Measurements from ENCODE around the gene ST3GAL5.
"Not testable (repeated sequence)": the region's sequence is repeated elsewhere in the genome, so short reads cannot be mapped to it uniquely, and the experiment has no call there.

ST3GAL5 gene

GRCh38 chr2:85838181-85838580 lies 50.6 kb downstream of the ST3GAL5 start:
- in situ Hi-C loops (cut with MboI; ENCODE audit: low sequenced_read_pairs), result no loop called here
- Histone ChIP-seq H3K36me3 (replicated peaks) (no peaks in the 10 kb centered on the region), H3K4me3 (no peak overlapping the region), H3K27me3 (ENCODE audit: low read depth) (peaks cover 4% of the 10 kb centered on the region; the same call in 1 of the 2 replicates), H3K9me3 (no peaks in the 10 kb centered on the region), H3K4me1 (no peaks in the 10 kb centered on the region)
- DNase-seq (ENCODE audit: low spot score in 2 of 2), result no peak

- Histone ChIP-seq H3K36me3 (replicated peaks) (no peaks in the 10 kb centered on the region), H3K4me1 (no peaks in the 10 kb centered on the region), H3K27me3 (ENCODE audit: low read depth) (peaks cover 4% of the 10 kb centered on the region; the same call in 1 of the 2 replicates), H3K4me3 (no peak overlapping the region), H3K9me3 (no peaks in the 10 kb centered on the region)
- DNase-seq (ENCODE audit: low spot score in 2 of 2), result no peak
- in situ Hi-C loops (cut with MboI; ENCODE audit: low sequenced_read_pairs), result no loop called here
Measured at GRCh38 chr2:85834466-85834865, 54.3 kb downstream of the ST3GAL5 start.

- Histone ChIP-seq H3K4me1 (no peaks in the 10 kb centered on the region), H3K9me3 (no peaks in the 10 kb centered on the region), H3K36me3 (replicated peaks) (no peaks in the 10 kb centered on the region), H3K4me3 (no peak overlapping the region), H3K27me3 (ENCODE audit: low read depth) (peaks cover 4% of the 10 kb centered on the region; the same call in 1 of the 2 replicates)
- in situ Hi-C loops (cut with MboI; ENCODE audit: low sequenced_read_pairs), result no loop called here
- no peak for DNase-seq (ENCODE audit: low spot score in 2 of 2)
Measured at GRCh38 chr2:85831735-85832134, 57.1 kb downstream of the ST3GAL5 start.

- in situ Hi-C loops (cut with MboI; ENCODE audit: low sequenced_read_pairs), result no loop called here
- H3K36me3 ChIP-seq (replicated peaks), result no peaks in the 10 kb centered on the region
- no peaks in the 10 kb centered on the region for H3K9me3 ChIP-seq
- no peaks in the 10 kb centered on the region for H3K4me1 ChIP-seq
- peaks cover 4% of the 10 kb centered on the region; the same call in 1 of the 2 replicates for H3K27me3 ChIP-seq (ENCODE audit: low read depth)
- no peak for DNase-seq (ENCODE audit: low spot score in 2 of 2)
- H3K4me3 ChIP-seq, result no peak overlapping the region
Measured at GRCh38 chr2:85830645-85831044, 58.1 kb downstream of the ST3GAL5 start.

- not testable (repeated sequence) for H3K36me3 ChIP-seq (replicated peaks); H3K9me3 ChIP-seq; H3K4me1 ChIP-seq; H3K4me3 ChIP-seq; DNase-seq (ENCODE audit: low spot score in 2 of 2)
- H3K27me3 ChIP-seq (ENCODE audit: low read depth), result peaks cover 11% of the 10 kb centered on the region
- in situ Hi-C loops (cut with MboI; ENCODE audit: low sequenced_read_pairs), result loop anchor here (10.0 kb wide), 2 partner anchors 195 to 245 kb away; no protein-coding TSS in a partner anchor
Measured at GRCh38 chr2:85829394-85829793, 59.4 kb downstream of the ST3GAL5 start.

GRCh38 chr2:85828725-85829124 lies 60.1 kb downstream of the ST3GAL5 start:
- Histone ChIP-seq H3K9me3 (no peaks in the 10 kb centered on the region), H3K4me1 (no peaks in the 10 kb centered on the region), H3K4me3 (no peak overlapping the region), H3K27me3 (ENCODE audit: low read depth) (peaks cover 9% of the 10 kb centered on the region), H3K36me3 (replicated peaks) (no peaks in the 10 kb centered on the region)
- in situ Hi-C loops (cut with MboI; ENCODE audit: low sequenced_read_pairs), result loop anchor here (10.0 kb wide), 2 partner anchors 196 to 246 kb away; no protein-coding TSS in a partner anchor
- DNase-seq (ENCODE audit: low spot score in 2 of 2), result no peak

GRCh38 chr2:85827879-85828569 lies 60.8 kb downstream of the ST3GAL5 start:
- peaks cover 7% of the 10 kb centered on the region for H3K27me3 ChIP-seq (ENCODE audit: low read depth)
- H3K36me3 ChIP-seq (replicated peaks), result no peaks in the 10 kb centered on the region
- no peaks in the 10 kb centered on the region for H3K9me3 ChIP-seq
- DNase-seq (ENCODE audit: low spot score in 2 of 2), result no peak
- no peaks in the 10 kb centered on the region for H3K4me1 ChIP-seq
- in situ Hi-C loops (cut with MboI; ENCODE audit: low sequenced_read_pairs), result loop anchor here (10.0 kb wide), 2 partner anchors 197 to 247 kb away; no protein-coding TSS in a partner anchor
- no peak overlapping the region for H3K4me3 ChIP-seq

- in situ Hi-C loops (cut with MboI; ENCODE audit: low sequenced_read_pairs), result loop anchor here (10.0 kb wide), 2 partner anchors 198 to 248 kb away; no protein-coding TSS in a partner anchor
- Histone ChIP-seq H3K4me3 (no peak overlapping the region), H3K27me3 (ENCODE audit: low read depth) (peaks cover 7% of the 10 kb centered on the region), H3K4me1 (no peaks in the 10 kb centered on the region), H3K36me3 (replicated peaks) (no peaks in the 10 kb centered on the region), H3K9me3 (no peaks in the 10 kb centered on the region)
- peak; percentile 68 to 87 for DNase-seq (ENCODE audit: low spot score in 2 of 2)
Measured at GRCh38 chr2:85826990-85827878, 61.6 kb downstream of the ST3GAL5 start.

- Histone ChIP-seq H3K4me1 (no peaks in the 10 kb centered on the region), H3K36me3 (replicated peaks) (no peaks in the 10 kb centered on the region), H3K9me3 (no peaks in the 10 kb centered on the region), H3K4me3 (no peak overlapping the region), H3K27me3 (ENCODE audit: low read depth) (peaks cover 15% of the 10 kb centered on the region)
- in situ Hi-C loops (cut with MboI; ENCODE audit: low sequenced_read_pairs), result loop anchor here (10.0 kb wide), 2 partner anchors 201 to 251 kb away; no protein-coding TSS in a partner anchor
- no peak for DNase-seq (ENCODE audit: low spot score in 2 of 2)
Measured at GRCh38 chr2:85823951-85824350, 64.8 kb downstream of the ST3GAL5 start.

GRCh38 chr2:85822766-85823165 lies 66.0 kb downstream of the ST3GAL5 start:
- H3K9me3 ChIP-seq, result no peaks in the 10 kb centered on the region
- H3K27me3 ChIP-seq (ENCODE audit: low read depth), result peaks cover 15% of the 10 kb centered on the region

GRCh38 chr2:85819811-85820510 lies 68.8 kb downstream of the ST3GAL5 start:
- in situ Hi-C loops (cut with MboI; ENCODE audit: low sequenced_read_pairs), result loop anchor here (10.0 kb wide), 2 partner anchors 205 to 255 kb away; no protein-coding TSS in a partner anchor
- Histone ChIP-seq H3K36me3 (replicated peaks) (no peaks in the 10 kb centered on the region), H3K27me3 (ENCODE audit: low read depth) (peaks cover 10% of the 10 kb centered on the region; the same call in 1 of the 2 replicates), H3K4me1 (no peaks in the 10 kb centered on the region), H3K9me3 (no peaks in the 10 kb centered on the region), H3K4me3 (no peak overlapping the region)
- DNase-seq (ENCODE audit: low spot score in 2 of 2), result no peak

More at GRCh38 chr2:85822766-85823165, 66.0 kb downstream of the ST3GAL5 start:
- in situ Hi-C loops (cut with MboI; ENCODE audit: low sequenced_read_pairs), result loop anchor here (10.0 kb wide), 2 partner anchors 202 to 252 kb away; no protein-coding TSS in a partner anchor
- Histone ChIP-seq H3K4me1 (no peaks in the 10 kb centered on the region), H3K36me3 (replicated peaks) (no peaks in the 10 kb centered on the region), H3K4me3 (no peak overlapping the region)
- no peak for DNase-seq (ENCODE audit: low spot score in 2 of 2)

GRCh38 chr2:85814802-85815550 lies 73.8 kb downstream of the ST3GAL5 start:
- peaks cover under 1% of the 10 kb centered on the region; the same call in 1 of the 2 replicates for H3K27me3 ChIP-seq (ENCODE audit: low read depth)
- H3K4me1 ChIP-seq, result no peaks in the 10 kb centered on the region
- no peaks in the 10 kb centered on the region for H3K36me3 ChIP-seq (replicated peaks)
- H3K9me3 ChIP-seq, result no peaks in the 10 kb centered on the region
- in situ Hi-C loops (cut with MboI; ENCODE audit: low sequenced_read_pairs), result loop anchor here (5.0 kb wide), 1 partner anchor 78 kb away; no protein-coding TSS in a partner anchor
- no peak overlapping the region for H3K4me3 ChIP-seq
- no peak for DNase-seq (ENCODE audit: low spot score in 2 of 2)

All from HAP-1 (cell line).